ENCODE data around the gene FIBP. TPM values are rescaled to one million over a fixed set of nuclear protein-coding genes. Genes with fewer than 3 reads are reported as not detected.

FIBP gene
- total RNA-seq, 1 donor: 144 TPM

- peak overlapping the region; percentile 18 for H3K4me3 ChIP-seq (ENCODE audit: low read depth, low read length)
- TF ChIP-seq CTCF (IDR thresholded peaks at IDR 0.05; ENCODE audit: insufficient read depth, low read depth, low read length): no peak
- DNase-seq (ENCODE audit: low read depth): peak; percentile 96
Observed at GRCh38 chr11:65915821-65916251, 27.6 kb upstream of the FIBP start.

- no peak for TF ChIP-seq CTCF (IDR thresholded peaks at IDR 0.05; ENCODE audit: insufficient read depth, low read depth, low read length)
- DNase-seq (ENCODE audit: low read depth): no peak
- H3K4me3 ChIP-seq (ENCODE audit: low read depth, low read length): no peak overlapping the region
Observed at GRCh38 chr11:65915101-65915820, 27.0 kb upstream of the FIBP start.

- no peak for TF ChIP-seq CTCF (IDR thresholded peaks at IDR 0.05; ENCODE audit: insufficient read depth, low read depth, low read length)
- no peak overlapping the region for H3K4me3 ChIP-seq (ENCODE audit: low read depth, low read length)
- peak; percentile 56 for DNase-seq (ENCODE audit: low read depth)
Observed at GRCh38 chr11:65912845-65913244, 24.6 kb upstream of the FIBP start.

GRCh38 chr11:65911682-65912568 lies 23.7 kb upstream of the FIBP start:
- peak; percentile 79 for DNase-seq (ENCODE audit: low read depth)
- no peak overlapping the region for H3K4me3 ChIP-seq (ENCODE audit: low read depth, low read length)
- TF ChIP-seq CTCF (IDR thresholded peaks at IDR 0.05; ENCODE audit: insufficient read depth, low read depth, low read length): peak; percentile 18

GRCh38 chr11:65907878-65908277 lies 19.6 kb upstream of the FIBP start:
- no peak for TF ChIP-seq CTCF (IDR thresholded peaks at IDR 0.05; ENCODE audit: insufficient read depth, low read depth, low read length)
- no peak overlapping the region for H3K4me3 ChIP-seq (ENCODE audit: low read depth, low read length)
- no peak for DNase-seq (ENCODE audit: low read depth)

- no peak for TF ChIP-seq CTCF (IDR thresholded peaks at IDR 0.05; ENCODE audit: insufficient read depth, low read depth, low read length)
- no peak for DNase-seq (ENCODE audit: low read depth)
- H3K4me3 ChIP-seq (ENCODE audit: low read depth, low read length): no peak overlapping the region
Observed at GRCh38 chr11:65906602-65907001, 18.3 kb upstream of the FIBP start.

Measured in fibroblast of villous mesenchyme (primary cell).